Activated naive CD8-positive, alpha-beta T cell treated with anti-CD3 and anti-CD28 coated beads, Interleukin-2, amount 10 ng/mL, durations not matched to agents 7 days and 5 days (primary cell): Measurements from ENCODE around the gene CELA2A. TPM values are rescaled to one million over a fixed set of nuclear protein-coding genes. Genes with fewer than 3 reads are reported as not detected.
"Not testable (repeated sequence)": the region's sequence is repeated elsewhere in the genome, so short reads cannot be mapped to it uniquely, and the experiment has no call there.

Source experiments
- ATAC-seq: fragments of 150-1000 bp; cut with Tn5 transposase; one replicate; pipeline ENCODE4 v1.10.0; 2021; ENCODE audit warnings: low read depth, moderate library complexity
- POLR2A ChIA-PET: fragments of 350-600 bp; sonication (Branson Sonifier 250); formaldehyde crosslinking; loops from one replicate; lab custom pipeline; 2021; ENCODE audit warnings: antibody characterized with exemption; lab: Charles Lee
- DNase-seq: peaks from one replicate; pipeline ENCODE4 v3.0.0; 2021
- H3K27ac Mint-ChIP-seq: one replicate; pipeline ENCODE4 v1.8.0; 2022; ENCODE audit warnings: mild to moderate bottlenecking, mixed read lengths
- H3K27me3 Mint-ChIP-seq: one replicate; pipeline ENCODE4 v1.8.0; 2022; ENCODE audit warnings: mild to moderate bottlenecking, moderate library complexity, mixed read lengths
- H3K36me3 Mint-ChIP-seq: one replicate; pipeline ENCODE4 v1.8.0; 2021; ENCODE audit warnings: mild to moderate bottlenecking, mixed read lengths
- H3K4me1 Mint-ChIP-seq: one replicate; pipeline ENCODE4 v1.8.0; 2021; ENCODE audit warnings: mixed read lengths
- H3K4me3 Mint-ChIP-seq: one replicate; pipeline ENCODE4 v1.8.0; 2022; ENCODE audit warnings: mild to moderate bottlenecking, moderate library complexity, mixed read lengths
- H3K9me3 Mint-ChIP-seq: one replicate; pipeline ENCODE4 v1.8.0; 2021; ENCODE audit warnings: mixed read lengths
- total RNA-seq, 2 experiments: library from RNA; stranded (reverse); gene quantifications; one replicate each; pipeline ENCODE4 v1.2.3, GENCODE V29; 2021

CELA2A gene
- total RNA-seq, 2 experiments from 2014 or later: not detected

- Mint-ChIP-seq H3K4me1 (peaks cover 12% of the 10 kb centered on the region), H3K9me3 (no peaks in the 10 kb centered on the region), H3K36me3 (peaks cover 27% of the 10 kb centered on the region), H3K27me3 (no peaks in the 10 kb centered on the region), H3K27ac (peak overlapping the region; percentile 52), H3K4me3 (no peak overlapping the region)
- POLR2A ChIA-PET: interaction anchor here (0.6 kb wide), 1 partner anchor 13 kb away, joined by 3 read pairs; the partner anchor contains the start of gene DNAJC16
- ATAC-seq (no peak), DNase-seq (no peak)
Measured at GRCh38 chr1:15513919-15514318, 57.4 kb downstream of the CELA2A start.

GRCh38 chr1:15514557-15514956 is 58.0 kb downstream of the CELA2A start:
- peaks cover 29% of the 10 kb centered on the region for H3K36me3 Mint-ChIP-seq
- H3K4me3 Mint-ChIP-seq, H3K9me3 Mint-ChIP-seq, H3K27me3 Mint-ChIP-seq, POLR2A ChIA-PET, ATAC-seq, DNase-seq: not testable (repeated sequence)
- H3K27ac Mint-ChIP-seq: peak overlapping the region; percentile 52
- peaks cover 12% of the 10 kb centered on the region for H3K4me1 Mint-ChIP-seq

GRCh38 chr1:15515022-15515663 is 58.6 kb downstream of the CELA2A start:
- H3K9me3 Mint-ChIP-seq: no peaks in the 10 kb centered on the region
- DNase-seq (no peak), ATAC-seq (no peak)
- H3K4me3 Mint-ChIP-seq: peak overlapping the region; percentile 39
- peaks cover 12% of the 10 kb centered on the region for H3K4me1 Mint-ChIP-seq
- POLR2A ChIA-PET: no interaction called here
- peaks cover 29% of the 10 kb centered on the region for H3K36me3 Mint-ChIP-seq
- peak overlapping the region; percentile 69 for H3K27ac Mint-ChIP-seq
- no peaks in the 10 kb centered on the region for H3K27me3 Mint-ChIP-seq

GRCh38 chr1:15519625-15520024 is 63.1 kb downstream of the CELA2A start:
- no peak for ATAC-seq
- POLR2A ChIA-PET: no interaction called here
- H3K27ac Mint-ChIP-seq: no peak overlapping the region
- H3K36me3 Mint-ChIP-seq: peaks cover 23% of the 10 kb centered on the region
- no peak for DNase-seq
- H3K9me3 Mint-ChIP-seq: no peaks in the 10 kb centered on the region
- H3K27me3 Mint-ChIP-seq: no peaks in the 10 kb centered on the region
- H3K4me3 Mint-ChIP-seq: no peak overlapping the region
- peaks cover 25% of the 10 kb centered on the region for H3K4me1 Mint-ChIP-seq

GRCh38 chr1:15521206-15521906 is 64.8 kb downstream of the CELA2A start:
- not testable (repeated sequence) for H3K4me3 Mint-ChIP-seq, DNase-seq, ATAC-seq, H3K27me3 Mint-ChIP-seq, H3K27ac Mint-ChIP-seq, H3K9me3 Mint-ChIP-seq
- Mint-ChIP-seq H3K36me3 (peaks cover 13% of the 10 kb centered on the region), H3K4me1 (peaks cover 26% of the 10 kb centered on the region)
- POLR2A ChIA-PET: interaction anchor here (0.6 kb wide), 1 partner anchor 33 kb away, joined by 3 read pairs; no protein-coding TSS in a partner anchor

Other genes starting within 250 kb of the CELA2A start
- under 1 TPM; 0.34 to 0.64 TPM for gene FHAD1, start 209.5 kb upstream of the CELA2A start, total RNA-seq
- 10 to 100 TPM; 49.4 TPM for gene EFHD2, start 46.8 kb upstream of the CELA2A start, total RNA-seq
- gene CTRC, start 18.3 kb upstream of the CELA2A start, total RNA-seq: 1 to 10 TPM in 1 of 2 experiments, under 1 TPM in 1; 0.39 to 1.0 TPM
- gene CELA2B, start 19.4 kb downstream of the CELA2A start, total RNA-seq: not detected
- 10 to 100 TPM in 1 of 2 experiments, 1 to 10 TPM in 1; 9.6 to 13.7 TPM for gene CASP9, start 67.5 kb downstream of the CELA2A start, total RNA-seq
- gene DNAJC16, start 70.1 kb downstream of the CELA2A start, total RNA-seq: 10 to 100 TPM; 15.7 to 18.9 TPM
- 1 to 10 TPM; 7.6 to 8.0 TPM for gene AGMAT, start 128.3 kb downstream of the CELA2A start, total RNA-seq
- 10 to 100 TPM; 31.6 to 33.3 TPM for gene DDI2, start 160.7 kb downstream of the CELA2A start, total RNA-seq
- gene PLEKHM2, start 227.6 kb downstream of the CELA2A start, total RNA-seq: 10 to 100 TPM; 47.7 to 56.6 TPM